NCI-H524 treated with DMSO at 0.1 percent for 48 hours (cell line): Measurements from ENCODE around the gene CDH5.
"Not testable (repeated sequence)": the region's sequence is repeated elsewhere in the genome, so short reads cannot be mapped to it uniquely, and the experiment has no call there.

Experiments used
- DNase-seq: peaks from one replicate; lab custom pipeline; 2025; lab: John Stamatoyannopoulos, UW

The CDH5 gene

GRCh38 chr16:66366433-66367299 is at the start of gene CDH5:
TSS of gene CDH5 (plus strand) at chr16:66366691. CDS start at chr16:66379338, 12,647 bp downstream.
- no peak for DNase-seq

GRCh38 chr16:66318505-66318904 is 48.0 kb upstream of the CDH5 start:
- DNase-seq = no peak

- DNase-seq = no peak
Measured at GRCh38 chr16:66320774-66321173, 45.7 kb upstream of the CDH5 start.

GRCh38 chr16:66322174-66322573 is 44.3 kb upstream of the CDH5 start:
- no peak for DNase-seq

GRCh38 chr16:66324815-66325515 is 41.5 kb upstream of the CDH5 start:
- DNase-seq = no peak

- DNase-seq = no peak
Measured at GRCh38 chr16:66325717-66326376, 40.6 kb upstream of the CDH5 start.

- no peak for DNase-seq
Measured at GRCh38 chr16:66326991-66327513, 39.4 kb upstream of the CDH5 start.

GRCh38 chr16:66328282-66328681 is 38.2 kb upstream of the CDH5 start:
- no peak for DNase-seq

- not testable (repeated sequence) for DNase-seq
Measured at GRCh38 chr16:66331464-66331863, 35.0 kb upstream of the CDH5 start.

GRCh38 chr16:66332634-66333610 is 33.6 kb upstream of the CDH5 start:
- no peak for DNase-seq

GRCh38 chr16:66334853-66335574 is 31.5 kb upstream of the CDH5 start:
- peak; percentile 58 for DNase-seq

- DNase-seq = peak; percentile 70
Measured at GRCh38 chr16:66335704-66336329, 30.7 kb upstream of the CDH5 start.

- DNase-seq = no peak
Measured at GRCh38 chr16:66337463-66338188, 28.9 kb upstream of the CDH5 start.

GRCh38 chr16:66342294-66342900 is 24.1 kb upstream of the CDH5 start:
- DNase-seq = no peak

GRCh38 chr16:66344533-66345145 is 21.9 kb upstream of the CDH5 start:
- DNase-seq = no peak

GRCh38 chr16:66346221-66346620 is 20.3 kb upstream of the CDH5 start:
- no peak for DNase-seq

GRCh38 chr16:66352304-66352703 is 14.2 kb upstream of the CDH5 start:
- no peak for DNase-seq

- DNase-seq = no peak
Measured at GRCh38 chr16:66353055-66353454, 13.4 kb upstream of the CDH5 start.
